HG03060 (cell line): ENCODE data around the gene MKNK2.
A peak's percentile ranks its signal among the peaks of the same experiment; 100 is the strongest.
"Not testable (repeated sequence)": the region's sequence is repeated elsewhere in the genome, so short reads cannot be mapped to it uniquely, and the experiment has no call there.

Source experiments
- ATAC-seq: cut with Tn5 transposase; IDR thresholded peaks from one replicate; pipeline ENCODE4 v1.9.1; 2021; ENCODE audit warnings: low read depth, moderate number of reproducible peaks; ENCODE audit not compliant: unreplicated experiment

The MKNK2 gene

GRCh38 chr19:2050991-2051772 lies at the start of gene MKNK2:
Gene MKNK2 (minus strand): TSS chr19:2051244. CDS start chr19:2050851, 393 bp downstream.
- ATAC-seq: peak; percentile 26

- no peak for ATAC-seq
These were observed 49.6 kb upstream of the MKNK2 start for GRCh38 chr19:2100719-2101061.

GRCh38 chr19:2099937-2100718 lies 49.1 kb upstream of the MKNK2 start:
- no peak for ATAC-seq

GRCh38 chr19:2099054-2099501 lies 48.0 kb upstream of the MKNK2 start:
- no peak for ATAC-seq

GRCh38 chr19:2097886-2098327 lies 46.9 kb upstream of the MKNK2 start:
- ATAC-seq: no peak

- no peak for ATAC-seq
These were observed 46.3 kb upstream of the MKNK2 start for GRCh38 chr19:2097203-2097885.

GRCh38 chr19:2096480-2097202 lies 45.6 kb upstream of the MKNK2 start, which contains the start of gene IZUMO4:
Gene IZUMO4 (plus strand): TSS chr19:2096915. CDS start chr19:2096946, 31 bp downstream.
- peak; percentile 40 for ATAC-seq

- peak; percentile 28 for ATAC-seq
These were observed 45.0 kb upstream of the MKNK2 start, which contains the start of gene MOB3A for GRCh38 chr19:2096034-2096479. Gene MOB3A (minus strand): TSS chr19:2096326. CDS start chr19:2078560, 17,766 bp downstream.

- not testable (repeated sequence) for ATAC-seq
These were observed 41.0 kb upstream of the MKNK2 start for GRCh38 chr19:2091926-2092525.

GRCh38 chr19:2089727-2090053 lies 38.6 kb upstream of the MKNK2 start:
- no peak for ATAC-seq

- no peak for ATAC-seq
These were observed 38.1 kb upstream of the MKNK2 start for GRCh38 chr19:2089001-2089711.

- no peak for ATAC-seq
These were observed 36.6 kb upstream of the MKNK2 start for GRCh38 chr19:2087621-2088100.

GRCh38 chr19:2086695-2087620 lies 35.9 kb upstream of the MKNK2 start:
- not testable (repeated sequence) for ATAC-seq

GRCh38 chr19:2084993-2085720 lies 34.1 kb upstream of the MKNK2 start:
- ATAC-seq: no peak

GRCh38 chr19:2083174-2083854 lies 32.3 kb upstream of the MKNK2 start:
- ATAC-seq: no peak

GRCh38 chr19:2081873-2082810 lies 31.1 kb upstream of the MKNK2 start:
- ATAC-seq: no peak
